Common myeloid progenitor, CD34-positive (primary cell): Measurements from ENCODE around the gene GNB2.
"Not testable (repeated sequence)": the region's sequence is repeated elsewhere in the genome, so short reads cannot be mapped to it uniquely, and the experiment has no call there.

Experiments used
- CTCF ChIA-PET: fragments of 350-600 bp; sonication (Branson Sonifier 250); formaldehyde crosslinking; loops from one replicate; lab custom pipeline; 2021; ENCODE audit warnings: antibody characterized with exemption; lab: Charles Lee
- POLR2A ChIA-PET: fragments of 350-600 bp; sonication (Branson Sonifier 250); formaldehyde crosslinking; loops from one replicate; lab custom pipeline; 2021; ENCODE audit warnings: antibody characterized with exemption; lab: Charles Lee
- DNase-seq, 3 donors: peaks; one replicate each; pipeline versions ENCODE4 v3.0.0 to v3.0.0-alpha.2; 2013
- H3K27ac ChIP-seq, 2 experiments: 1 replicate in 1 of 2; 2 replicates in 1 of 2; pipeline ENCODE4 v1.7.0; 2013; ENCODE audit warnings: inconsistent platforms in 2 of 2, low read length in 2 of 2, mild to moderate bottlenecking in 2 of 2, low read depth in 1 of 2, moderate library complexity in 1 of 2; ENCODE audit not compliant: severe bottlenecking in 2 of 2, insufficient read depth in 1 of 2, poor library complexity in 1 of 2
- H3K27me3 ChIP-seq, 5 experiments: replicated peaks in 2 of 5; 1 replicate in 3 of 5; 2 replicates in 2 of 5; pipeline versions ENCODE4 v1.6.1 to v1.7.0; 2013; ENCODE audit warnings: low read length in 4 of 5, mild to moderate bottlenecking in 2 of 5, moderate library complexity in 2 of 5, inconsistent platforms in 1 of 5; ENCODE audit not compliant: insufficient read depth in 5 of 5, control insufficient read depth in 4 of 5
- H3K36me3 ChIP-seq, 4 experiments: 1 replicate in 2 of 4; 2 replicates in 2 of 4; pipeline versions ENCODE4 v1.6.1 to v1.7.0; 2013; ENCODE audit warnings: low read length in 3 of 4, control low read depth in 1 of 4, mild to moderate bottlenecking in 1 of 4; ENCODE audit not compliant: control insufficient read depth in 4 of 4, insufficient read depth in 4 of 4
- H3K4me1 ChIP-seq, 4 experiments: 1 replicate in 3 of 4; 2 replicates in 1 of 4; pipeline versions ENCODE4 v1.6.1 to v1.7.1; 2013; ENCODE audit warnings: low read length in 3 of 4, mild to moderate bottlenecking in 3 of 4, control low read depth in 1 of 4, inconsistent platforms in 1 of 4, moderate library complexity in 1 of 4; ENCODE audit not compliant: control insufficient read depth in 4 of 4, insufficient read depth in 4 of 4; ENCODE audit errors: control extremely low read depth in 1 of 4
- H3K4me3 ChIP-seq, 7 experiments: 1 replicate in 4 of 7; 2 replicates in 3 of 7; pipeline versions ENCODE4 v1.5.1 to v1.7.0; 2013; ENCODE audit warnings: mild to moderate bottlenecking in 7 of 7, low read length in 6 of 7, moderate library complexity in 6 of 7, inconsistent platforms in 2 of 7, low read depth in 2 of 7, control low read depth in 1 of 7; ENCODE audit not compliant: insufficient read depth in 4 of 7, control insufficient read depth in 1 of 7; ENCODE audit errors: extremely low read depth in 1 of 7
- H3K9me3 ChIP-seq, 5 experiments: 1 replicate in 4 of 5; 2 replicates in 1 of 5; pipeline versions ENCODE4 v1.6.1 to v1.7.1; 2013; ENCODE audit warnings: low read length in 4 of 5, mild to moderate bottlenecking in 2 of 5, inconsistent platforms in 1 of 5, low read depth in 1 of 5, moderate library complexity in 1 of 5; ENCODE audit not compliant: control insufficient read depth in 4 of 5, insufficient read depth in 2 of 5; ENCODE audit errors: control extremely low read depth in 1 of 5
- WGBS: methylation state at CpG from one replicate; pipeline ENCODE4 v1.1.5; 2013; ENCODE audit not compliant: insufficient coverage; 5-methylcytosine and 5-hydroxymethylcytosine counted together

The GNB2 gene

DNA sequence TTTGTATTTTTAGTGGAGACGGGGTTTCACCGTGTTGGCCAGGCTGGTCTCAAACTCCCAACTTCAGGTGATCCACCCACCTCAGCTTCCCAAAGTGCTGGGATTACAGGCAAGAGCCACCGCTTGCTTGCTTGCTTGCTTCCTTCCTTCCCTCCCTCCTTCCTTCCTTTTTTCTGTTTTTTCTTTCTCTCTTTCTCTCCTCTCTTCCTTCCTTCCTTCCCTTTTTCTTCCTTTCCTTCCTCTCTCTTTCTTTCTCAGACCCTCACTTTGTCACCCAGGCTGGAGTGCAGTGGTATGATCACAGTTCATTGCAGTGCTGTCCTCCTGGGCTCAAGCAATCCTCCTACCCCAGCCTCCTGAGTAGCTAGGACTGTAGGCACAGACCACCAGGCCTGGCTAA is 27.5 kb downstream of the GNB2 start:
- POLR2A ChIA-PET = interaction anchor here (0.6 kb wide), 1 partner anchor 16 kb away, joined by 4 read pairs; no protein-coding TSS in a partner anchor
- WGBS = 56% methylated on average over 3 of the region's 3 CpGs
- not testable (repeated sequence) for DNase-seq

GRCh38 chr7:100705320-100705752 is 31.8 kb downstream of the GNB2 start:
- no peaks in the 10 kb centered on the region for H3K9me3 ChIP-seq
- H3K27me3 ChIP-seq = no peaks in the 10 kb centered on the region
- ChIA-PET POLR2A (interaction anchor here (0.8 to 1.4 kb wide), 3 partner anchors 94 to 147 kb away, joined by 3 to 6 read pairs (median 3); partner anchors contain the start of gene SLC12A9), CTCF (interaction anchor here (0.7 to 8.6 kb wide), 29 partner anchors 9 to 256 kb away, joined by 3 to 79 read pairs (median 4); partner anchors contain the start of genes EPHB4, EPO, SLC12A9 and ZAN)
- 0% methylated on average over 19 of the region's 25 CpGs for WGBS
- H3K36me3 ChIP-seq = peaks cover 0 to 11% (median 1%) of the 10 kb centered on the region in 4 experiments
- H3K4me3 ChIP-seq = peak overlapping the region; percentile 62 to 97 (median 89)
- peaks cover 0 to 23% (median 19%) of the 10 kb centered on the region in 4 experiments for H3K4me1 ChIP-seq
- peak; percentile 64 to 81 (median 81) for DNase-seq
- H3K27ac ChIP-seq = peak overlapping the region; percentile 64 to 87

More for the DNA sequence above, 27.5 kb downstream of the GNB2 start:
- H3K27ac ChIP-seq, H3K36me3 ChIP-seq, H3K27me3 ChIP-seq, H3K4me3 ChIP-seq, H3K9me3 ChIP-seq: not testable (repeated sequence)
- CTCF ChIA-PET = interaction anchor here (1.1 to 8.6 kb wide), 4 partner anchors 24 to 149 kb away, joined by 3 to 79 read pairs (median 5); partner anchors contain the start of genes FBXO24, LRCH4 and SLC12A9
- H3K4me1 ChIP-seq = peaks cover 0 to 11% (median 10%) of the 10 kb centered on the region in 4 experiments

- under 1% methylated on average over 80 of the region's 86 CpGs for WGBS
- Histone ChIP-seq H3K36me3 (peaks cover 0 to 11% (median 1%) of the 10 kb centered on the region in 4 experiments), H3K4me1 (peaks cover 0 to 23% (median 19%) of the 10 kb centered on the region in 4 experiments), H3K4me3 (peak within 1 kb of the TSS; percentile 62 to 97 (median 89)), H3K27me3 (no peaks in the 10 kb centered on the region), H3K9me3 (no peaks in the 10 kb centered on the region), H3K27ac (peak within 1 kb of the TSS; percentile 64 to 87)
- CTCF ChIA-PET = interaction anchor here (0.7 to 8.6 kb wide), 30 partner anchors 8 to 257 kb away, joined by 3 to 79 read pairs (median 4); partner anchors contain the start of genes EPHB4, EPO, SLC12A9 and ZAN
- DNase-seq = peak; percentile 98 to 99 (median 98)
- POLR2A ChIA-PET = interaction anchor here (0.6 to 1.4 kb wide), 5 partner anchors 93 to 312 kb away, joined by 3 to 6 read pairs (median 3); partner anchors contain the start of genes FBXO24, LRCH4 and SLC12A9
Observed at GRCh38 chr7:100705753-100706671, 32.5 kb downstream of the GNB2 start, which contains the start of gene POP7. TSS of gene POP7 (plus strand) at chr7:100706121. CDS start at chr7:100706831, 710 bp downstream.

- no peak for DNase-seq
- Histone ChIP-seq H3K9me3 (no peaks in the 10 kb centered on the region), H3K4me3 (peak overlapping the region in 6 of 7 experiments; percentile 62 to 97 (median 89)), H3K4me1 (peaks cover 0 to 23% (median 19%) of the 10 kb centered on the region in 4 experiments), H3K27ac (peak overlapping the region; percentile 33 to 87), H3K36me3 (peaks cover 0 to 11% (median 1%) of the 10 kb centered on the region in 4 experiments), H3K27me3 (no peaks in the 10 kb centered on the region)
- ChIA-PET POLR2A (no interaction called here), CTCF (interaction anchor here (0.6 to 8.6 kb wide), 9 partner anchors 11 to 238 kb away, joined by 3 to 79 read pairs (median 11); partner anchors contain the start of genes SLC12A9 and ZAN)
- WGBS = 64% methylated on average over 32 of the region's 34 CpGs
Observed at GRCh38 chr7:100706672-100707311, 33.3 kb downstream of the GNB2 start.

GRCh38 chr7:100708395-100708794 is 34.9 kb downstream of the GNB2 start:
- Histone ChIP-seq H3K27me3 (no peaks in the 10 kb centered on the region), H3K4me3 (no peak overlapping the region), H3K9me3 (no peaks in the 10 kb centered on the region), H3K4me1 (peaks cover 0 to 23% (median 19%) of the 10 kb centered on the region in 4 experiments), H3K27ac (no peak overlapping the region), H3K36me3 (peaks cover 0 to 11% (median 1%) of the 10 kb centered on the region in 4 experiments)
- WGBS = 91% methylated on average over 6 of the region's 6 CpGs
- DNase-seq = no peak
- ChIA-PET CTCF (interaction anchor here (0.6 to 8.6 kb wide), 6 partner anchors 8 to 413 kb away, joined by 3 to 79 read pairs (median 3); partner anchors contain the start of genes EPO and SLC12A9), POLR2A (no interaction called here)

- H3K27ac ChIP-seq = no peak overlapping the region
- H3K9me3 ChIP-seq = no peaks in the 10 kb centered on the region
- peaks cover 0 to 11% (median 1%) of the 10 kb centered on the region in 4 experiments for H3K36me3 ChIP-seq
- no peak overlapping the region for H3K4me3 ChIP-seq
- CTCF ChIA-PET = interaction anchor here (1.1 to 2.5 kb wide), 3 partner anchors 15 to 140 kb away, joined by 3 to 11 read pairs (median 3); no protein-coding TSS in a partner anchor
- WGBS = 50% methylated on average over 2 of the region's 4 CpGs
- no peak for DNase-seq
- H3K4me1 ChIP-seq = peaks cover 0 to 15% (median 11%) of the 10 kb centered on the region in 4 experiments
- no peaks in the 10 kb centered on the region for H3K27me3 ChIP-seq
- POLR2A ChIA-PET = no interaction called here
Observed at GRCh38 chr7:100710452-100710851, 36.9 kb downstream of the GNB2 start.
